OCI-LY1 (cell line): ENCODE results near the gene EPOP.

Experiments used
- H2AFZ ChIP-seq: fragments of 200-600 bp; sonication (generic), shearing (Covaris generic); 2 replicates; pipeline ENCODE4 v1.6.0; 2014; ENCODE audit warnings: antibody characterized with exemption, mild to moderate bottlenecking, low read length
- H3F3A ChIP-seq: fragments of 200-600 bp; sonication (generic), shearing (Covaris generic); 2 replicates; pipeline ENCODE4 v1.6.0; 2014; ENCODE audit warnings: mild to moderate bottlenecking, antibody characterized with exemption, low read length, moderate library complexity; ENCODE audit not compliant: insufficient read depth
- H3K27ac ChIP-seq: fragments of 200-600 bp; sonication (generic); 2 replicates; pipeline ENCODE4 v1.5.1; 2014; ENCODE audit warnings: low read length, mixed run types, mild to moderate bottlenecking, low read depth; ENCODE audit not compliant: poor library complexity, severe bottlenecking
- H3K27me3 ChIP-seq: fragments of 200-600 bp; sonication (generic); 2 replicates; pipeline ENCODE4 v1.6.0; 2014; ENCODE audit warnings: antibody characterized with exemption, mild to moderate bottlenecking, low read length, moderate library complexity; ENCODE audit not compliant: insufficient read depth
- H3K36me3 ChIP-seq: fragments of 200-600 bp; sonication (generic); 2 replicates; pipeline ENCODE4 v1.6.1; 2014; ENCODE audit warnings: mild to moderate bottlenecking, antibody characterized with exemption, low read length, moderate library complexity, mixed read lengths; ENCODE audit not compliant: insufficient read depth
- H3K4me1 ChIP-seq: fragments of 200-600 bp; sonication (generic); 2 replicates; pipeline ENCODE4 v1.5.1; 2014; ENCODE audit warnings: mild to moderate bottlenecking, low read length, moderate library complexity; ENCODE audit not compliant: insufficient read depth, severe bottlenecking
- H3K4me2 ChIP-seq: fragments of 200-600 bp; sonication (generic), shearing (Covaris generic); 2 replicates; pipeline ENCODE4 v1.6.1; 2014; ENCODE audit warnings: low read length
- H3K4me3 ChIP-seq: fragments of 200-600 bp; sonication (generic); 2 replicates; pipeline ENCODE4 v1.5.1; 2014; ENCODE audit warnings: low read length, low read depth, mild to moderate bottlenecking, mixed read lengths; ENCODE audit not compliant: poor library complexity, severe bottlenecking
- H3K79me2 ChIP-seq: fragments of 200-600 bp; shearing (Covaris generic); 2 replicates; pipeline ENCODE4 v1.6.1; 2016; ENCODE audit warnings: mixed run types, low read length, mixed read lengths; ENCODE audit not compliant: insufficient read depth
- H3K9ac ChIP-seq: fragments of 200-600 bp; sonication (generic), shearing (Covaris generic); 2 replicates; pipeline ENCODE4 v1.6.1; 2014; ENCODE audit warnings: mild to moderate bottlenecking, low read length, mixed read lengths
- H3K9me2 ChIP-seq: fragments of 200-600 bp; sonication (generic), shearing (Covaris generic); 2 replicates; pipeline ENCODE4 v1.6.1; 2014; ENCODE audit warnings: low read depth, mild to moderate bottlenecking, low read length, mixed read lengths
- H3K9me3 ChIP-seq: fragments of 200-600 bp; shearing (Covaris generic); 2 replicates; pipeline ENCODE4 v1.6.1; 2014; ENCODE audit warnings: low read length, mixed read lengths
- H4K20me1 ChIP-seq: fragments of 200-600 bp; sonication (generic), shearing (Covaris generic); 2 replicates; pipeline ENCODE4 v1.6.0; 2016; ENCODE audit warnings: mild to moderate bottlenecking, low read length; ENCODE audit not compliant: insufficient read depth
- CTCF ChIP-seq: fragments of 200-600 bp; sonication (generic), shearing (Covaris generic); IDR thresholded peaks from 2 replicates; pipeline ENCODE4 v1.5.1; 2017; ENCODE audit warnings: mild to moderate bottlenecking, antibody characterized with exemption, low read length, moderate library complexity, mixed read lengths
- EZH2 ChIP-seq: fragments of 200-600 bp; sonication (generic), shearing (Covaris generic); IDR thresholded peaks from 2 replicates; pipeline ENCODE4 v1.8.0; 2017; ENCODE audit warnings: borderline replicate concordance, mixed run types, mild to moderate bottlenecking, antibody characterized with exemption, low read length, moderate library complexity, mixed read lengths

The EPOP gene

GRCh38 chr17:38716368-38717005 is 41.7 kb upstream of the EPOP start:
- no peaks in the 10 kb centered on the region for H4K20me1 ChIP-seq
- no peak overlapping the region for H3K9ac ChIP-seq
- H3K36me3 ChIP-seq = peaks cover 95% of the 10 kb centered on the region
- H3K79me2 ChIP-seq = no peaks in the 10 kb centered on the region
- H2AFZ ChIP-seq = no peak overlapping the region
- H3K4me3 ChIP-seq = no peak overlapping the region
- no peaks in the 10 kb centered on the region for H3K27me3 ChIP-seq
- H3K9me2 ChIP-seq = no peaks in the 10 kb centered on the region
- no peaks in the 10 kb centered on the region for H3F3A ChIP-seq
- peaks cover 7% of the 10 kb centered on the region for H3K4me1 ChIP-seq
- no peak overlapping the region for H3K27ac ChIP-seq
- H3K4me2 ChIP-seq = no peak overlapping the region
- no peaks in the 10 kb centered on the region for H3K9me3 ChIP-seq
- TF ChIP-seq CTCF (no peak), EZH2 (no peak)

GRCh38 chr17:38715216-38715943 is 40.6 kb upstream of the EPOP start:
- TF ChIP-seq CTCF = no peak
- TF ChIP-seq EZH2 = no peak
- Histone ChIP-seq H3K9ac (no peak overlapping the region), H3K9me2 (no peaks in the 10 kb centered on the region), H3K36me3 (peaks cover 89% of the 10 kb centered on the region), H3K27me3 (no peaks in the 10 kb centered on the region), H4K20me1 (no peaks in the 10 kb centered on the region), H3K4me2 (no peak overlapping the region), H3K27ac (no peak overlapping the region), H3F3A (no peaks in the 10 kb centered on the region), H3K79me2 (no peaks in the 10 kb centered on the region), H3K4me3 (no peak overlapping the region), H2AFZ (no peak overlapping the region), H3K9me3 (no peaks in the 10 kb centered on the region), H3K4me1 (peaks cover 7% of the 10 kb centered on the region)

- Histone ChIP-seq H3K9me3 (no peaks in the 10 kb centered on the region), H3K27ac (no peak overlapping the region), H3K9ac (no peak overlapping the region), H3K79me2 (no peaks in the 10 kb centered on the region), H3K27me3 (no peaks in the 10 kb centered on the region), H3K4me2 (no peak overlapping the region), H4K20me1 (no peaks in the 10 kb centered on the region), H3K4me3 (no peak overlapping the region), H3K9me2 (no peaks in the 10 kb centered on the region), H3K4me1 (peaks cover 2% of the 10 kb centered on the region), H3K36me3 (peaks cover 88% of the 10 kb centered on the region), H3F3A (no peaks in the 10 kb centered on the region), H2AFZ (no peak overlapping the region)
- TF ChIP-seq EZH2 (no peak), CTCF (no peak)
These were observed 38.8 kb upstream of the EPOP start for GRCh38 chr17:38713456-38714075.
